ENCODE results near the gene LRRC23.

DNA sequence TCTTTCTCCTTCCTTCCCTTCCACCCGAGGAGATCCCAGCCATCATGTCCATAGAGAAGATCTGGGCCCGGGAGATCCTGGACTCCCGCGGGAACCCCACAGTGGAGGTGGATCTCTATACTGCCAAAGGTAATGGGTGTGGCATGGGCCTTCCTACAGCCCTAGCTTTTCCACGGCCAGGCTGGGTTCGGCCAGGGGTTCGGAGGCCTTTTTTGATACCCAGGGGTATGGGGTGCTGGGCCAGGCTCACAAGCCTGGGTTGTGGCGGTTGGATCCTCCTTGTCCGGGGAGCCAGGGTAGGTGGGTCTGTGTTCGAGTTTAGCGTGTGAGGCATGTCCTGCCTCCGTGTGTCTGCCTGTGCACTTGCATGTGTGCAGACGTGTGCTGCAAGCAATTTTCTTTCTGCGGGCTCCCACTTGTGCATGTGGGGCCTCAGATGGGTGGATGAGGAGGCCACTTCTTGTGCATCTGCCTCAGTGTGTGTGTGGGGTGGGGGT, 11.2 kb downstream of the LRRC23 start:
- no peak for TF ChIP-seq CTCF (IDR thresholded peaks at IDR 0.05; ENCODE audit: insufficient read depth, low read length)
- TF ChIP-seq REST (IDR thresholded peaks at IDR 0.05; ENCODE audit: insufficient replicate concordance, low read depth), result no peak
- no peak for TF ChIP-seq GABPA (IDR thresholded peaks at IDR 0.05; ENCODE audit: low read depth)
- TF ChIP-seq POLR2AphosphoS5 (IDR thresholded peaks at IDR 0.05; ENCODE audit: low read depth), result no peak
- TF ChIP-seq SPI1 (IDR thresholded peaks at IDR 0.05; ENCODE audit: borderline replicate concordance, low read depth), result no peak
